Sigmoid colon (tissue), 4 donors: ENCODE data around the gene FAM3A.

Source experiments
- POLR2AphosphoS5 ChIP-seq, 4 donors: sonication (generic); formaldehyde crosslinking; IDR thresholded peaks; one replicate each; pipeline ENCODE4 v1.6.1; 2017; ENCODE audit warnings: antibody characterized with exemption in 4 of 4
- TF ChIP-seq, protein P1 (sequence below), 4 experiments: fragments of 450-650 bp in 3 of 4; fragments of 200-600 bp in 1 of 4; IDR thresholded peaks; one replicate each; pipeline ENCODE4 v1.5.1; 2016 to 2019; ENCODE audit warnings: antibody characterized with exemption in 4 of 4, mild to moderate bottlenecking in 3 of 4, moderate library complexity in 2 of 4

DNA sequence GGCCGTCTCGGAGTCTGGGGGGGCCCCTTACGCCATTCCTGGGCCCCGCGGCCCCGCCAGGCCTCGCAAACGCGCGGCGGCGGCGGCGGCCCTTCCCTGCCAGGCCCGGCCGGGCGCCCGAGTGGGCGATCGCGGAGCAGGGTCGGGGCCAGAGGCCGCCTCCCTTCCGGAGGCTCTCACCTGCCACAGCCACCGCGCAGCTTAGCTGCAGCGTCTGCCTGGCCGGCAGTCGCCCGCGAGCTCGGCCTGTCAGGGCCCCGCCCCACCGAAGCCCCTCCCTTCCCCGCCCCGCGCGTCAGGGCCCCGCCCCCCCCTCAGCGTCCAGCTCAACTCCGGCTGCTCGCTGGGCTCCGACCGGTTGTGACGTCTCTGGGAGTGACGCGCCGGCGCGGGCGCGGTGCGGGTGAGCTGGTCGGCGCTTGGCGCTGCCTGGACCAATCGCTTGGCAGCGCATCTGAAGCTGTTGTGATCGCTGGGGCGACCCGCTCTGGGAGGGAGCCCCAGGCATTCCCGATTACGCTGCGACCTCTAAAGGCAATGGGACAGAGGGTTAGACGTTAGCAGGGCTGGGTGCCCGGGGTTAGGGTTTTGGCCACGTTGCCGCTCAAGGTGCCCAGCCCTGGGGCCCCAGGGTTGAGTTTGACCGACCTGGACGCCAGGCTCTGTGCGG lies 25.5 kb downstream of the FAM3A start, which contains the start of gene SLC10A3:
- TF ChIP-seq POLR2AphosphoS5 (IDR thresholded peaks at IDR 0.05), result peak; percentile 88 to 91 (median 91)
- TF ChIP-seq, protein P1, sequence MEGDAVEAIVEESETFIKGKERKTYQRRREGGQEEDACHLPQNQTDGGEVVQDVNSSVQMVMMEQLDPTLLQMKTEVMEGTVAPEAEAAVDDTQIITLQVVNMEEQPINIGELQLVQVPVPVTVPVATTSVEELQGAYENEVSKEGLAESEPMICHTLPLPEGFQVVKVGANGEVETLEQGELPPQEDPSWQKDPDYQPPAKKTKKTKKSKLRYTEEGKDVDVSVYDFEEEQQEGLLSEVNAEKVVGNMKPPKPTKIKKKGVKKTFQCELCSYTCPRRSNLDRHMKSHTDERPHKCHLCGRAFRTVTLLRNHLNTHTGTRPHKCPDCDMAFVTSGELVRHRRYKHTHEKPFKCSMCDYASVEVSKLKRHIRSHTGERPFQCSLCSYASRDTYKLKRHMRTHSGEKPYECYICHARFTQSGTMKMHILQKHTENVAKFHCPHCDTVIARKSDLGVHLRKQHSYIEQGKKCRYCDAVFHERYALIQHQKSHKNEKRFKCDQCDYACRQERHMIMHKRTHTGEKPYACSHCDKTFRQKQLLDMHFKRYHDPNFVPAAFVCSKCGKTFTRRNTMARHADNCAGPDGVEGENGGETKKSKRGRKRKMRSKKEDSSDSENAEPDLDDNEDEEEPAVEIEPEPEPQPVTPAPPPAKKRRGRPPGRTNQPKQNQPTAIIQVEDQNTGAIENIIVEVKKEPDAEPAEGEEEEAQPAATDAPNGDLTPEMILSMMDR (IDR thresholded peaks at IDR 0.05), result no peak
